Measurements from ENCODE around the gene SLC25A45.

The SLC25A45 gene
- long read RNA-seq, partial matches to known transcripts = 0 of 6 reads
- long read RNA-seq, other reads (novel, unspliced or antisense) = 3 of 6 reads

- TF ChIP-seq, protein P1, sequence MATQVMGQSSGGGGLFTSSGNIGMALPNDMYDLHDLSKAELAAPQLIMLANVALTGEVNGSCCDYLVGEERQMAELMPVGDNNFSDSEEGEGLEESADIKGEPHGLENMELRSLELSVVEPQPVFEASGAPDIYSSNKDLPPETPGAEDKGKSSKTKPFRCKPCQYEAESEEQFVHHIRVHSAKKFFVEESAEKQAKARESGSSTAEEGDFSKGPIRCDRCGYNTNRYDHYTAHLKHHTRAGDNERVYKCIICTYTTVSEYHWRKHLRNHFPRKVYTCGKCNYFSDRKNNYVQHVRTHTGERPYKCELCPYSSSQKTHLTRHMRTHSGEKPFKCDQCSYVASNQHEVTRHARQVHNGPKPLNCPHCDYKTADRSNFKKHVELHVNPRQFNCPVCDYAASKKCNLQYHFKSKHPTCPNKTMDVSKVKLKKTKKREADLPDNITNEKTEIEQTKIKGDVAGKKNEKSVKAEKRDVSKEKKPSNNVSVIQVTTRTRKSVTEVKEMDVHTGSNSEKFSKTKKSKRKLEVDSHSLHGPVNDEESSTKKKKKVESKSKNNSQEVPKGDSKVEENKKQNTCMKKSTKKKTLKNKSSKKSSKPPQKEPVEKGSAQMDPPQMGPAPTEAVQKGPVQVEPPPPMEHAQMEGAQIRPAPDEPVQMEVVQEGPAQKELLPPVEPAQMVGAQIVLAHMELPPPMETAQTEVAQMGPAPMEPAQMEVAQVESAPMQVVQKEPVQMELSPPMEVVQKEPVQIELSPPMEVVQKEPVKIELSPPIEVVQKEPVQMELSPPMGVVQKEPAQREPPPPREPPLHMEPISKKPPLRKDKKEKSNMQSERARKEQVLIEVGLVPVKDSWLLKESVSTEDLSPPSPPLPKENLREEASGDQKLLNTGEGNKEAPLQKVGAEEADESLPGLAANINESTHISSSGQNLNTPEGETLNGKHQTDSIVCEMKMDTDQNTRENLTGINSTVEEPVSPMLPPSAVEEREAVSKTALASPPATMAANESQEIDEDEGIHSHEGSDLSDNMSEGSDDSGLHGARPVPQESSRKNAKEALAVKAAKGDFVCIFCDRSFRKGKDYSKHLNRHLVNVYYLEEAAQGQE (IDR thresholded peaks at IDR 0.05; ENCODE audit: insufficient replicate concordance, low read depth) = no peak
- TF ChIP-seq CTCF (IDR thresholded peaks at IDR 0.05; ENCODE audit: insufficient read depth, low read length) = peak; percentile 28
- peak; percentile 33; the same call in 1 of the 2 replicates for TF ChIP-seq POLR2AphosphoS5 (IDR thresholded peaks at IDR 0.05; ENCODE audit: low read depth)
- Histone ChIP-seq H3K4me3 (replicated peaks; ENCODE audit: insufficient read depth, low read length) (peak within 1 kb of the TSS; percentile 32), H3K27ac (replicated peaks) (peak within 1 kb of the TSS; percentile 83), H3K27me3 (ENCODE audit: insufficient read depth, poor library complexity, severe bottlenecking) (no peaks in the 10 kb centered on the region)
- DNase-seq (ENCODE audit: low read depth in 1 of 2, low spot score in 1 of 2) = peak; percentile 90 to 91
These were observed at the start of gene SLC25A45 for GRCh38 chr11:65382033-65382803. TSS of gene SLC25A45 (minus strand) at chr11:65382646. CDS start at chr11:65381951, 695 bp downstream.

- Histone ChIP-seq H3K27ac (replicated peaks) (no peak overlapping the region), H3K4me3 (replicated peaks; ENCODE audit: insufficient read depth, low read length) (no peak overlapping the region), H3K27me3 (ENCODE audit: insufficient read depth, poor library complexity, severe bottlenecking) (no peaks in the 10 kb centered on the region)
- TF ChIP-seq, protein P1 (IDR thresholded peaks at IDR 0.05; ENCODE audit: insufficient replicate concordance, low read depth) = no peak
- TF ChIP-seq POLR2AphosphoS5 (IDR thresholded peaks at IDR 0.05; ENCODE audit: low read depth) = no peak
- no peak for TF ChIP-seq SPI1 (IDR thresholded peaks at IDR 0.05; ENCODE audit: borderline replicate concordance, low read depth)
- no peak for TF ChIP-seq CTCF (IDR thresholded peaks at IDR 0.05; ENCODE audit: insufficient read depth, low read length)
- TF ChIP-seq GABPA (IDR thresholded peaks at IDR 0.05; ENCODE audit: low read depth) = no peak
- no peak for DNase-seq (ENCODE audit: low read depth in 1 of 2, low spot score in 1 of 2)
These were observed 49.1 kb upstream of the SLC25A45 start for GRCh38 chr11:65431451-65432099.

DNA sequence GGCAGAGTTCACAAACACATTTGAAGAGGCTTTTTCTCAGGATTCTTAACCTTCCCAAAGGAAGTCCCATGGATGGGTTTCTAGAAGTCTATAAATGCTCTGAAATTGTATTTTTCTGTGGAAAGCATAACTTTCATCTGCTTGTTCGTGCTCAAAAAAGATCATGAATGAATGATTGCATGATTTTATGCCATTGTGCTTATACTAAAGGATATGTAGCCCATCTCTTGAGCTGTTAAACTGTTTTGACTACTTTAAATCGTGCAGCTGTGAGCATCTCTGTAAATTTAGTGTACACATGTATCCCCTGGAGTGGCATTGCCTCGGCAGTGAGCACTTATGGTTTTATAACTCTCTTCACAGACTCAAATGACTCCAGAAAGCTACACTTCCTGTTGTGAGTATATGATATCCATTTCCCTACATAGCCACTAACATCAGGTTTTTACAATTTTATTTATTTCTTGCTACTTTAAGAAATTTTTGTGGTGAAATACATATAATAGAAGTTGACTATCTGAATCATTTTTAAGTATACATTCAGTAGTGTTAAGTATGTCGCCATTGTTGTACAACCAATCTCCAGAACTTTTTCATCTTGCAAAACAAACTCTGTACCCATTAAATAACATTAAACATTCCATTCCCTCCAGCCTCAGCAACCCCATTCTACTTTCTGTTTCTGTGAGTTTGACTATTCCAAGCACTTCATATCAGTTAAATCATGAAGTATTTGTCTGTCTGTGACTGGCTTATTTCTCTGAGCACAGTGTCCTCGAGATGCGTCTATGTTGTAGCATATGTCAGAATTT is 48.2 kb upstream of the SLC25A45 start:
- Histone ChIP-seq H3K27ac (replicated peaks) (peak overlapping the region; percentile 100), H3K27me3 (ENCODE audit: insufficient read depth, poor library complexity, severe bottlenecking) (no peaks in the 10 kb centered on the region), H3K4me3 (replicated peaks; ENCODE audit: insufficient read depth, low read length) (0 out of 2 replicates have a peak overlapping the region, but pooled peaks have one; percentile 2)
- peak; percentile 13; the same call in 1 of the 2 replicates for TF ChIP-seq SPI1 (IDR thresholded peaks at IDR 0.05; ENCODE audit: borderline replicate concordance, low read depth)
- TF ChIP-seq CTCF (IDR thresholded peaks at IDR 0.05; ENCODE audit: insufficient read depth, low read length) = no peak
- DNase-seq (ENCODE audit: low read depth in 1 of 2, low spot score in 1 of 2) = no peak
